NK-92 treated with Interleukin-12 subunit alpha and Interleukin-12 subunit beta, amount 100 ng/mL, for 24 hours (cell line): ENCODE results near the gene IGSF3.

Source experiments
- DNase-seq: peaks from one replicate; lab custom pipeline; 2025; lab: John Stamatoyannopoulos, UW

The IGSF3 gene

DNA sequence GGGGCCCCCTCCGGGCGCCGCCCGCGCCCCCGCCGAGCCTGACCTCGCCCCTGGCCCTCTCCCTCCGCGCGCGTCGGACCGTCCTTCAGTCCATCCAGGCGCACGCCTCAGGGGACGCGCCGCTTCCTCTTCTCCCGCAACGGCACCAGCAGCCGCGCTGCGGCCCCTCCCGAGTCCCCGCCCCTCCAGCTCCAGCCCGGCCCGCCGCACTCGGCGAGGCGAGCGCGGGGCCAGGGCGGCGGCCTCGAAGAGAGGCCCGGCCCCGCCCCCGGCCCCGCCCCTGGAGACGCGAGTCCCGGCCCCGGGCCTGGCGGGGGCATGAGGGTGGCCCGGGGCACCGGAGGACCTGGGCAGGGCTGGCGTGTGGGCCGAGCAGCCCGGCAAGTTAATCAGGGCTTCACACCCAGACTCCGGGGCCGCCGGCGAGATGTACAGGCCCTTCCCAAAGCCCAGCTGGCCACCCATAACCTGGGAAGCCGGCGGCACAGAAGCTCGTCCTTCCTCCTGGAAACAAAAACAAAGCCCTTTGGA lies at the start of gene IGSF3:
Gene IGSF3 (minus strand): TSS at position 159 of the 531 bp plus-strand sequence. CDS start 1,407 bp downstream, outside the sequence.
- DNase-seq = no peak

DNA sequence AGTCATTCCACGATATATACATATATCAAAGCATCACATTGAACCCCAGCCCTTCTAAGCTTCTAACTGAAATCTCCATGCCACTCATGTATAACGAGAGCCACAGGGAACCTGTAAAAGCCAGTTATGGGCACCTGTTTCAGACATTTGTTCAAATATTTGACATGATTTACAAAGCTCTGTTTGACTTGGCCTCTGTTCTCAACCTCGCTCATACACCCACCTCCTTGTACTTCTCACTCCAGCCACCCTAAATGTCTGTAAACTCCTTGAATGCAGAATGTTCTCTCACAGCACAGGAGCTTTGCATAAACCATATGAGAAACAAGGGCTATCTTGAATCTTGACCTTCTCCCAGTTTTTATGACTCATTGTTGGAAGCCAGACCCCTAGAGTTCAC lies 49.8 kb upstream of the IGSF3 start:
- DNase-seq = no peak

DNA sequence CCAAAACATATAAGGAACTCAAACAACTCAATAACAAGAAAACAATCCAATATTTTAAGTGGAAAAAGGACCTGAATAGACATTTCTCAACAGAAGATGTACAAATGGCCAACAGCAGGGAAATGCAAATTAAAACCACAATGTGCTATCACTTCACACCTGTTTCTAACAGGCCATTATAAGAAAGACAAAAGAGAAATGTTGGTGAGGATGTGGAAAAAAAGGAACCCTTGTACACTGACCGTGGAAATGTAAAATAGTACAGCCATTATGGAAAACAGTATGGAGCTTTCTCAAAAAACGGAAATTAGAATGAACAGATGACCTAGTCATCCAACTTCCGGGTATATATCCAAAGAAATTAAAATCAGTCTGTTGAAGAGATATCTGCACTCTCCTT lies 48.9 kb upstream of the IGSF3 start:
- DNase-seq = no peak

DNA sequence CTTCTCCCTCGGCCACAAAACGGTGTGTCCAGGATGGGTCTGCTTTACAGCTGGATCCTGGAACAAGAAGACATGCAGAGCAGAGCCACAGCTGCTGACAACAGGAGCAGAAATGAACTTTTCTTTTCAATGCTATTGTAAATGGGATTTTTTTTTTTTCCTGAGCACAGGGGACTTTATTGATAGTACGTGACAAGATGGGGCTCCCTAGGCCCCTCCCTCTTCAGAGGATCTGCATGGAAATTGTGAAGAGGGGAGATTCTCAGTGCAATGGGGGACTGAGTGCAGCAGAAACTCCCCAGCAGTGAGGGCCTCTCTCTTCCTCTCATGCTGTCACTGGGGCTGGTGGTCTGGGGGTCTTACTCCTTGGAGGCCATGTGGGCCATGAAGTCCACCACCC lies 45.9 kb upstream of the IGSF3 start:
- no peak for DNase-seq

DNA sequence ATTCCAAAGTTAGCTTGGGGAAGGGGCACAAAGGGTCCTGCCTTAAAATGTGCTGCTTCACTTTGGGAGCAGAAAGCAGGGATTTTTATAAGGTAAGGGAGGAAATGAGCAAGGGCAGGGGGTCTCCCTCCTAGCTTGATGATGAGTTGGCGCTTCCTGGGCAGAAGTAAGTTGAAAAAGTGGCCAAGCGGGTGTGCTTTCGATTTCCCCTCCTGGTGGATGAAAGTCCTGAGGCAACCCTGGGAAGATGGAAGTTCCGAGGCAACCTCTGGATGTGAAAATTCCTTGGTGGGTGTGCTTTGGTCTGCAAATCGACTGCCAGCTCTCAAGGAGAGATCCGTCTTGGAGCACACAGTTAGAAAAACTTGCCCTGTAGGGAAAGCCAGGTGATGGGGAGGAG lies 45.0 kb upstream of the IGSF3 start:
- DNase-seq = no peak

DNA sequence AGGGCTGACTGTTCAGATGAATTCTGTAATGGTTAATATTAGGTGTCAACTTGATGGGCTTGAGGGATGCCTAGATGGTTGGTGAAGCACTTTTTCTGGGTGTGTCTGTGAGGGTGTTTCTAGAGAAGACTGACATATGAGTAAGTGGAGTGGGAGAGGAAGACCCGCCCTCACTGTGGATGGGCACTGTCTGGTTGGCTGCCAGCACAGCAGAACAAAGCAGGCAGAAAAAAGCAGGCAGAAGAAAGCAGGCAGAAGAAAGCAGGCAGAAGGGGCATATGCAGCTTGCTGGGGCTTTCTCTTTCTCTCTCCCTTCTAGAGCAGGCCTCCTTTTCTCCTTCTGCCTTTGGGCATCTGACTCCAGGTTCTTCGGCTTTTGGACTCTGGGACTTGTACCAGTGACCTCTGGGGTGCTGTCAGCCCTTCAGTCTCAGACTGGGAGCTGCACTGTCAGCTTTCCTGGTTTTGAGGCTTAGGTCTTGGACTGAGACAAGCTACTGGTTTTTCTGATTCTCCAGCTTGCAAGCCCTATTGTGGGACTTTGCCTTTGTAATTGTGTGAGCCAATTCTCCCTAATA lies 43.8 kb upstream of the IGSF3 start:
- no peak for DNase-seq

DNA sequence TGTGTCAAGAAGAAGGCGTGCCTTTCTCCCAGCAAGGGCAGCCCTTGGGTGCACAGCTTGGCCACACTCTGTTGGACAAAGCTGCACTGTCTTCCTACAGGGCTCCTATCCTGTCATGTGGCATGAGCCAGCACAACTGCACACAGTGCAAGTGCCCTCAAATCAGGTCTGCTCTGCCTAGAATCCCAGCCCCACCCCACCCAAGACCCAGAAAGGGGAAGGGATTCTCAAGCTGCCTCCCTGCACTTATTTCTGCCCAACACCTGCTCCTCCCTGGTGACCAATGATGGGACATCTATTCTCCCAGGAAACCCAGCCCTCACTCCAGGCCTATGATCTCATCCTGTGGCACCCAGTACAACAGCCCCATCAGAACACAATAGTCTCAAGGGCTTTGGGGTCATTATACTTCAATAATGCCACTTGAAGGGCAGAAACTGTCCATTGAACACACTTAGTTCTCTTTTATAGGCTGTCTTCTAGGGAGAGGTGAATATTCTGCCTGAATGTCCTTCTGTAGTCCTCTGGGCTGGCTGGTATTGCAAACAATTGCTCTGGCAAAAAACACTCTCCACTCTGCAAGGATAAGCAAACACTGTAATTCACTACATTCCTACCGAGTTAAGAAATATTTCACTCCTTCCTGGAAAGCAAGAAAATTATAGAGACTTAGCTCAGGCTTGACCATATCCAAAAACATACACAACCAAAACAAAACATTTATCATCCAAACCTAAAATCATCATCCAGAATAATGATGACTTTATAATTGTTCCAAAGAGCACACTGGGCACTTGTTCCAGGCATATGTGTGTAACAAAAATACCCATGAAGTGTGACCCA lies 43.1 kb upstream of the IGSF3 start:
- DNase-seq = no peak

DNA sequence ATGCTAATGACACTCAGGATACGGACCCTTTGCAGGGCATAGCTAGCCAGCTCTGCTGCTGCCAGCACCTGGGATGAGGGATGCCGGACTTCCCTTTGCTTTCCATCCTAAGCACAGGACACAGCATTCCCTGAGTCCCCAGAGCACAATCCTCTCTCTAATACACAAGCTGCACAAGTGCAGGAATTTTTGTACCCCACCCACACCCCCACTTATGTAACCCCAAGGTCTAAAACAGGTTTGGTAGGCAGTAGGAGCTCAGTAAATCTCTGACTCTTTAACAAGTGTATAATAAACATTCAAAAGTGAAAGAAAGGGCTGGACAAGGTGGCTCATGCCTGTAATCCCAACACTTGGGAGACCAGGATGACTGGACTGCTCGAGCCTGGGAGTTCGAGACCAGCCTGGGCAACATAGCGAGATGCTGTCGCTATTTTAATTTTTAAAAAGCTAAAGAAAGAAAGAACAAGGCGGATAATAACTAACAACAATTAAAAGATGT lies 42.2 kb upstream of the IGSF3 start:
- DNase-seq = no peak

DNA sequence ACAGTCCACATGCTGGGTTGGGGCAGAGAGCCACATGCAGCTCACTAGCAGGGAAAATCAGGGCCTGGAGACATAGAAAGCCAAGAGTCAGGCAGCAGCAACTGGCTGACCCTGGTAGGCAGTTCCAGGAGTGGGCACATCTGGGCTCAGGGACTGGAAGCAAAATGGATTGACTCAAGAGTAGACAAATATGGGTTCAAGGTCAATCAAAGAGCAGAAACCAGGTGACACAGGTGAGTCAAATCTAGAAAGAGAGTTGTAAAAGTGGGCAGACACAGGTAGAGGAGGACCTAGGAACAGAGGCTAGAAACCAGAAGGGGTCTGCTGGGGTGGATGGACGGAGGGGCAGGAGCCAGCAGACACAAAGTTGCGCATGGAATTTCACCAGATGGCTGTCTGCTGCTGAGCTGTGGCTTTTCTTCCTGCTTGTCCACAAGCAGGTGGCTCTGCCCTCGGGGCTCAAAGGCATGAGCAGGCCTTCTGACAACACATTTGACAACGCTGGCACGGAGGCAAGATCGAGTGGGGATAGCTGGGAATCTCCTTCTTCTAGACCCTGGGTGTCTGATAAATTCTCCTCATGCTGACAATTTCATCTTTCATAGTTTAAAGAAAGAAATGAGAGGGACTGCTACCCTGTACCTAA lies 40.8 kb upstream of the IGSF3 start:
- DNase-seq = no peak

DNA sequence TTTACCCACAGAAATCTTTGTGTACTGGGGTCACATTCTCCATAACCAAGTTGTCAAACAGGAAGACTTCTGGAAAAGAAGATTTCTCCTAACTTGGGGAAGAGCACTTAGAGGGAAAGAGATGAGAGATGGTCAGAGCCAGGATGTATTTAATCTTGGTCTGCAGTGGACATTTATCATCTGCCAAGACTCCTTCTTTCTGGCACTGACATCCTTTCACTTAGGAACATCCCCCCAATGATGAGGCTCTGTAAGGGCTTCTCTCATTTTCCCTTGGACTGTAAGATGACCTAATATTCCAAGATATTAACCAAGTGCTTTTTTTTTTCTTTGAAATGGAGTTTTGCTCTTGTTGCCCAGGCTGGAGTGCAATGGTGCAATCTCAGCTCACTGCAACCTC lies 39.3 kb upstream of the IGSF3 start:
- no peak for DNase-seq

DNA sequence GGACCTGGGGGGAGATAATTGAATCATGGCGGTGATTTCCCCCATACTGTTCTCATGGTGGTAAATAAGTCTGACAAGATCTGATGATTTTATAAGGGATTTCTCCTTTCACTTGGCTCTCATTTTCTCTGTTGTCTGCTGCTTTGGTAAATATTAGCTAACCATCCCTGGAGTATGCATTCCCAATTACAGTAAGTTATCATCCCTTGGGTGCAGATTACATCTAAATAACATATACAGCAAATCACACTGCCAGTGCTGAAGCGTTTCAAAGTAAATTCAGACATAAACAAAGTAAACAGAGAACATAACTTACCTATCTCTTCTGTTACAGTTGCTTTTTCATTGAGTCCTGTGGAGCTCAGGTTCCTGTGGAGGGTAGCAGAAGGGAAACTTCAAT lies 38.6 kb upstream of the IGSF3 start:
- DNase-seq = no peak

DNA sequence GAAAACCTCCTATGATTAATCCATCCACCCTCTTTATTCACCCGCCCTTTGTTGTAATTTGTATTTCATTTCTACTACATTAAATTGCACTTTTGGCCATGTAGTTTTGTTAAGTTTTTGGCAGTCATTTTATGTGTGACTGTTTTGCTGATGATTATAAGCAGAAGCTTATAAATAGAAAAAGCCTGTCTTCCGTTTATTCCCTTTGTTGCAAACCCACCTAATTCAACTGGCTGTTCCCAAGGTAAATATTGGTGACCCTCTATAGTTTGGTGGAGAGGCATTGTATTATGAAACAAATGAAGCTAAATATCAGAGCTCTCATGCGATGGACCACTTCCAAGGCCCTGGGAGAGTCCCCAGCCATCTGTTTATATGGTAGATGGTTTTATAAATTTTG lies 36.7 kb upstream of the IGSF3 start:
- DNase-seq = no peak

DNA sequence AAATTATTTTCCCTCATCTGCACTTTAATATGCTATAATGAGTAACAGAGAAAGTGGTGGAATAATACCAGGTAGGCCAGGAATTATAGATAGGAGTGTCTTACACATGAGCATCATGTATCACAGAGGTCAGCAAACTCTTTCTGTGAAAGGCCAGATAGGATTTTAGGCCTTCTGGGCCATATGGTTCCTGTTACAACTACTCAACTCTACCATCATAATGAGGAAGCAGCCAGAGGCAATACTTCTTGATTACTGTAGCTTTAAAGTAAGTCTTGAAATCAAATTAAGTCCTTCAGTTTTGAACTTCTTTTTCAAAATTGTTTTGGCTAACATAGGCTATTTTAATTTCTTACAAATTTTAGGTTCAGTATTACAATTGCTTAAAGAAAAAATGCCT lies 32.1 kb upstream of the IGSF3 start:
- DNase-seq = no peak

DNA sequence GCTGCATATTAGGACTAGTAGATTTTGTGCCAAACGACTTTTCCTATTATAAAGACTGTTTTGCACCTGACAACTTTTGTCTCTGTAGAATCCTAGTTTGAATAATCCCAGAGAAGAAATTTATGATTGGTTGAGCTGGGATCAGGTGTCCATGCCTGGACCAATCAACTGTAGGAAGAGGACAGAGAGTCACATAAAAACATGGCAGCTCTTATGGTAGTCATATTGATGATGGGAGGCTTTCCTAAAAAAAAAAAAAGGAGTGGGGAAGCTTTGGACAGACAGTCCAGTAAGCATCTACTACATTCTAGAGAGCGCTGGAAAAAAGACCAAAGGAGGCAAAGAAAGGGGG lies 30.7 kb upstream of the IGSF3 start:
- DNase-seq = no peak

DNA sequence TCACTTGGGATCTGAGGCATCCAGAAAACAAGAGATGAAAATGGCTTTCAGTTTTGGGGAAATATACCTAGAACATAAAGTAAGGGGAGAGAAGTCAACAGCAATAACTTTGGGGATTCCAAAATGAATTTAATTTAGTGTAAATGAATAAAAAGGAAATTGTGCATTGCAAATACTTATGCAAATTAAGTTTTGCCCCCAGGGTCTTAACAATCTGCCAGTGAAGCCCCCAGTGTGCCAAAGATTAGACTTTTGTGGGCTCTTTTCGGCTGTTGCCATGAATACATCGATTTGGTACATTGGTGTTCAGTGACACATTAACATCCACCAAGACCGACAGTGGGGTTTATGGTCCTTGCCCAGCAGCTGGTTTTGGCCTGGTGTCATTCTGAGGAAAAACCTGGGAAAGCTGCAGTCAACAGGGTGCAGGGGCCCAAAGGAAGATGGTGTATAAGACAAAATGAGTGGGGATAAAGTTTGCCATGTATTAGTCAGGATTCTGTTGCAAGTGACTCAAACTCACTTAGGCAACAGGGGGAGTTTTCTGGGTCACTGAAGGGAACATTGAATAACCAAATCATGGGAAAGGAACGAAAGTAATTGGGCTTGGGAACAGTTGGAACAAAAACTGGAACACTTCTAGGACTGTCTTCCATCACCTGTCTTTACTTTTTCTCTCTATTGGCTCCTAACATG lies 30.2 kb upstream of the IGSF3 start:
- DNase-seq = no peak

DNA sequence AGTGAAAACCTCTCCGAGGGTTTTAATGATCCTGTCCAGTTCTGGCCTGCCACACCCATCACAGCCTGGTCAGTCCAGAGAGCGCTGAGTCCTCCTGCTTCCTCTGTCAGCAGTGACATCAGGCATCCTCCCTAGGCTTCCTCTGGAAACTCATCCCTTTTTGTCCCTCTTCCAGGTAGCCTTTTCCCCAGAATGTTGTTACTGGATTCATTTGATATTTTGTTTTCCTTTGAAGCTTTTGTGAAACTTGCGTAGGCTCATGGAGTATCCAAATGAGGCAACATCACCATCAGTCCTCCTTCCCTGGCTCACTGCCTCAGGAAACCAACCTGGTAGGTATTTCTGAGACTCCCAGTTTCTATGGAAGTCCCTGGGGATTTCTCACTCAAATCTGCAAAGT lies 27.0 kb upstream of the IGSF3 start:
- no peak for DNase-seq

DNA sequence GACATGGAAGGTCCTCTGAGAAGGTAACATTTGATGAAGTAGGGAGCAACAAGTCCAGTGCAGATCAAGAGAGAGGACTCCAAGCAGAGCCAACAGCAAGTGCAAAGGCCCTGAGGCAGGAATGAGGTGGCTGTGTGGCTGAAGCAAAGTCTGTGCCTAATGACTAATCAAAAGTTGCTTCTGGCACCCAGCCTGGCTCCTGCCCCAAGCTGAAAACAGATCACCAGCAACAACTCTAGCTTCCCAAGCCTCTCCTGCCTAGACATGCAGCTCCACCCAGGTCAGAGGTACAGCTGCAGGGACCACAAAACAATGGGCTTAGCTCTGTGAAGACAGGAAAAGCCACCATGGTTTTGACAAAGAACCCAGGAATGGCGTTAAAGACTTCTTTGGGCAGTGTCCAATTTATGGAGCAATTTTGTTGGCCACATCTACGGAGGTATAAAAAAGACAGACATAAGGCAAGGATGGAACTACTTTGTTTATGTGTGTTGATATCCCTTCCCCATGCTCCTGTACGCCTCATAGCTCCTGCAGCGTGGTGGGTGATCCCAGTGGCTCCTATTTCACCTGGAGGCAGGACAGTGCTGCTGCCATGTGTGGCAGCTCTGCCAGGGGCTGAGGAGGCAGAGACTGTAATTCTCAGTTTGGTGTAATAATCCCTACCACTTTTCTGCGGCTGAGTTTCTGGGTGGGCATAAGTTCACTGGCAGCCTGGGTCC lies 26.4 kb upstream of the IGSF3 start:
- DNase-seq = no peak

DNA sequence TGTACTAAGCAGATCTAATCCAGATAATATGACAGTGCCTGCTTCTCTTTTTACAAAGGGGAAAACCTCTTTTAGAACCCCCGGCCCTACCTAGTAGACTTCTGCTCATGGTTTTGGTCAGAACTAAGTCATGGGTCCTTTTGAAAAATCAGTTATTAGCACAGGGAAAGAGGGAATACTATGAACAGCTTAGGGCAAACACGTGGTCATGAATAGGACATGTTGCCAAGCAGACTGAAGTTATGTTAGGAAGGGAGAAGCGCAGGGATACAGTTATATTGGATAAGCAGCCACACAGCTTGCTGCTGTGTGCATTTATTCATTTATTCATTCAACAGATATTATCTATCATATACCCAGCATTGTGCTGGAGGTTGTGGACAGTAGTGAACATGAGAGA lies 25.3 kb upstream of the IGSF3 start:
- no peak for DNase-seq

DNA sequence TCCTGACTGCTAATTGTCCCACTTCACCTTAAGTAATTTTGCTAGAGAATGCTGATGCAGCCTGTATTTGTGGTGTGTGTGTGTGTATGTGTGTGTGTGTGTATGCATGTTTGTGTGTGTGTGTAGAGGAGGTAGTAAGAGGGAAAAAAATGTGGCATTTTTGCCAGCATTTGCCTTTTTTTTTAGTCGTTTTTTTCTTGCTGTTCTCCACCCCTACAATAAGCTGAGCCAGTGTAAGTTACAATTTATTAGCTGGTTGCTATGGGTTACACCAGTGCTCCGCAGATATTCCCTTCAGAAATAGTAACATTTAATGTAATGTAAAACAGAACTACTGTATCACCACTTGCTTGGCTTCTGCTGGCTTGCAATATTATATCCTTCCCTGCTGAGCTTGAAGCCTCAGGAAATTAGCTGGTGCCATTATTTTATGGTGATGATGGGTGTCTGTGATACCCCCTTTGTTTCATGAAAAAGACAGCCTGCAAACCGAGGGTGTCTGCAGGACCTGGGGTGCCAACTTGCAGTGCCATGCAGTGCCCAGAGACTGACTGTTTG lies 23.4 kb upstream of the IGSF3 start:
- DNase-seq = no peak

DNA sequence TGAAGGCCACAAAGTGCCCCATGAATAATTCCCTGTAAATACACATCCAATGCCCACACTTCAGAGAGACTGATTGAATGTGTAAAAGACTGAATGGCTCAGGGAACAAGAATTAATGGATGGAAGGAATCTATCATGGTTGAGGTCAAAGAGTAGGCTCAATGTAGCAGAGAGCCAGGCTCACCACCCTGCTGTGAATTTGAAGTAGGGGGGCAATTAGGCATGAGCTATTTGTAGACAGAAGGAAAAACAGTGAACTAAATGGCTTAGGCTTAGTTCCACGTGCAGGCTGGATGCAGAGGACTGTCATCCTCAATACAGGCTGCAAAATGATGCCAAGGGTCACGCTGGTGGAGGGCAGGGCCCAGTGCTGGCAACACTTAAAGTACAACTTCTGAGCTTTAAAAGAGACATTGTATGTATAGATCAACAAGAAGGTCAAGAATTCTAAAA lies 22.9 kb upstream of the IGSF3 start:
- no peak for DNase-seq

DNA sequence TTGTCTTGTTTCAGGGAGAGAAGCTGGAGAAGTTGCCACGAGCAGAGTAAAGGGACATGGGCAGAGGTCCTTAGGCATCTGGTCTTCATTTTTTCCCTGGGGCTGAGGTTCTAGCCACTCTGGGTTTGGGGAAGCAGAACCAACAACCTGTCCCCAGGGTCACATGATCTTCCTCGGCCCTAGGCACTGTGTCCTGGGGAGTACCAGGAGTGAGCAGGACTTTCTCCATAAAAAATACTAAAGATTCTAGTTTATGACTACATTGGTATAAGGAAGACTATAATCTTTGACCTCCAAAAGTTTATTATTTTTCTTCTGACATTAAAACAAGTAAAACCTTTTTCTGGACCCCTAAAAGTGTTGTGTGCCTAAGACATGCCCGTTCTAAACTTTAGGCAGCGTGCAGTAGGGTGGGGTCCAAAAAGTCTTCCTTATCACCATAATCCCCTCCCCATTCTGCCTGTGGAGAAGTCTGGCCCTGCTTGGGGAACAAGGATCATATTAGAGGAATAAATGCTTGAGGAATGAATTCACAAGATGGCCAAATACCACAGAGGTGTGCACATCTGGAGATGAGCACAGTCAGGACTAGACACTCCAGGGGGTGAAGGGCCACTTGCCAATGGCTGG lies 19.3 kb upstream of the IGSF3 start:
- DNase-seq = no peak
